HEK293 (cell line): ENCODE measurements around the gene GTF2IRD1.

ENCODE experiments used
- CTCF ChIA-PET: fragments of 350-600 bp; formaldehyde crosslinking; extraction: SDS; loops from one replicate; lab custom pipeline; 2021; ENCODE audit warnings: antibody characterized with exemption; lab: Yijun Ruan, JAX
- POLR2A ChIA-PET: fragments of 300-600 bp; formaldehyde crosslinking; extraction: SDS; loops from one replicate; lab custom pipeline; 2020; ENCODE audit warnings: antibody characterized with exemption, inconsistent platforms; lab: Yijun Ruan, JAX
- H3K27ac ChIP-seq: fragments of 200-500 bp; sonication (Bioruptor generic); 2 replicates; pipeline ENCODE4 v1.5.1; 2014; ENCODE audit warnings: low read depth, low read length, control low read depth, inconsistent platforms; ENCODE audit errors: extremely low read depth
- H3K36me3 ChIP-seq, 2 experiments: fragments of 200-500 bp in 1 of 2; sonication (Bioruptor generic) in 1 of 2; 1 replicate in 1 of 2; 2 replicates in 1 of 2; pipeline ENCODE4 v1.5.1; 2014 to 2017; ENCODE audit warnings: inconsistent platforms in 2 of 2, low read length in 2 of 2; ENCODE audit not compliant: control insufficient read depth in 2 of 2, insufficient read depth in 1 of 2
- H3K4me1 ChIP-seq: fragments of 200-500 bp; sonication (Bioruptor generic); 2 replicates; pipeline ENCODE4 v1.5.1; 2014; ENCODE audit warnings: mild to moderate bottlenecking, low read length, inconsistent platforms; ENCODE audit not compliant: control insufficient read depth, insufficient read depth
- H3K4me3 ChIP-seq: 2 replicates; pipeline ENCODE4 v1.5.1; 2011; ENCODE audit warnings: low read depth, mild to moderate bottlenecking, control low read depth, low read length, moderate library complexity
- H3K9me3 ChIP-seq: fragments of 200-500 bp; sonication (Bioruptor generic); 2 replicates; pipeline ENCODE4 v1.5.1; 2014; ENCODE audit warnings: low read depth, low read length, inconsistent platforms; ENCODE audit not compliant: control insufficient read depth, insufficient read depth
- GLI2 ChIP-seq: fragments of 450-650 bp; formaldehyde crosslinking; IDR thresholded peaks from 2 replicates; pipeline ENCODE4; 2017; ENCODE audit warnings: missing biosample characterization, missing genetic modification characterization, low read depth, borderline replicate concordance
- RBAK ChIP-seq: fragments of 450-650 bp; formaldehyde crosslinking; IDR thresholded peaks from 2 replicates; pipeline ENCODE4 v1.5.1; 2016; ENCODE audit warnings: missing biosample characterization, missing genetic modification characterization
- ZNF146 ChIP-seq: fragments of 450-650 bp; formaldehyde crosslinking; IDR thresholded peaks from 2 replicates; pipeline ENCODE4 v1.5.1; 2016; ENCODE audit warnings: missing biosample characterization, missing genetic modification characterization
- ZNF211 ChIP-seq: fragments of 450-650 bp; formaldehyde crosslinking; IDR thresholded peaks from 2 replicates; pipeline ENCODE4 v1.5.1; 2016; ENCODE audit warnings: low read depth, missing biosample characterization, missing genetic modification characterization
- ZNF239 ChIP-seq: fragments of 450-650 bp; formaldehyde crosslinking; IDR thresholded peaks from 2 replicates; pipeline ENCODE4 v1.5.1; 2016; ENCODE audit warnings: missing biosample characterization, missing genetic modification characterization
- ZNF248 ChIP-seq: fragments of 450-650 bp; formaldehyde crosslinking; IDR thresholded peaks from 2 replicates; pipeline ENCODE4 v1.5.1; 2017; ENCODE audit warnings: missing biosample characterization, missing genetic modification characterization
- ZNF324 ChIP-seq: fragments of 450-650 bp; formaldehyde crosslinking; IDR thresholded peaks from 2 replicates; pipeline ENCODE4 v1.5.1; 2016; ENCODE audit warnings: missing biosample characterization, missing genetic modification characterization
- ZNF341 ChIP-seq: fragments of 450-650 bp; formaldehyde crosslinking; IDR thresholded peaks from 2 replicates; pipeline ENCODE4; 2016; ENCODE audit warnings: low read depth, missing biosample characterization, missing genetic modification characterization
- ZNF560 ChIP-seq: fragments of 450-650 bp; formaldehyde crosslinking; IDR thresholded peaks from 2 replicates; pipeline ENCODE4 v1.5.1; 2017; ENCODE audit warnings: missing biosample characterization, missing genetic modification characterization, borderline replicate concordance
- ZNF621 ChIP-seq: fragments of 450-650 bp; formaldehyde crosslinking; IDR thresholded peaks from 2 replicates; pipeline ENCODE4 v1.5.1; 2017; ENCODE audit warnings: missing biosample characterization, missing genetic modification characterization
- TF ChIP-seq, protein P1 (sequence below): fragments of 450-650 bp; formaldehyde crosslinking; IDR thresholded peaks from 2 replicates; pipeline ENCODE4 v1.5.1; 2016; ENCODE audit warnings: missing biosample characterization, missing genetic modification characterization
- TF ChIP-seq, protein P2 (sequence below): fragments of 450-650 bp; IDR thresholded peaks from 2 replicates; pipeline ENCODE4 v1.5.1; 2018; ENCODE audit warnings: missing biosample characterization, mild to moderate bottlenecking, missing genetic modification characterization
- TF ChIP-seq, protein P3 (sequence below): fragments of 450-650 bp; formaldehyde crosslinking; IDR thresholded peaks from 2 replicates; pipeline ENCODE4 v1.5.1; 2016; ENCODE audit warnings: missing biosample characterization, missing genetic modification characterization
- TF ChIP-seq, protein P4 (sequence below): fragments of 450-650 bp; formaldehyde crosslinking; IDR thresholded peaks from 2 replicates; pipeline ENCODE4 v1.5.1; 2016; ENCODE audit warnings: missing biosample characterization, missing genetic modification characterization, borderline replicate concordance
- TF ChIP-seq, protein P5 (sequence below): fragments of 450-650 bp; formaldehyde crosslinking; IDR thresholded peaks from 2 replicates; pipeline ENCODE4 v1.5.1; 2016; ENCODE audit warnings: missing biosample characterization, missing genetic modification characterization

The GTF2IRD1 gene

DNA sequence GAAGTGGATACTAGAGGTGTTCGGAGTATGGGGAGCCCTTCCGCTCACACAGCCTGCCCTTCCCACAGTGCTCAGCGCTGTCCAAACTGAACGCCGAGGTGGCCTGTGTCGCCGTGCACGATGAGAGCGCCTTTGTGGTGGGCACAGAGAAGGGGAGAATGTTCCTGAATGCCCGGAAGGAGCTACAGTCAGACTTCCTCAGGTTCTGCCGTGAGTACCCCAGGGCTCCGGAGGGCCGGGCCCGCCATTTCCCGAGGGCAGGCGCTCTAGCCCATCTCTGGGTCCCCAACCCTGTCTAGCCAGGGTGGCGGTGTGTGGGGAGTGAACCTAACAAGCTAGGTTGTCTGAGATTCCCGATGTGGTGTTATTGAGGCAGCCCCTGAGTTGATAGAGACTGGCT, 59.1 kb downstream of the GTF2IRD1 start:
- TF ChIP-seq ZNF621 (tag by site-specific recombination): no peak
- no peak for TF ChIP-seq ZNF560 (tag by site-specific recombination)
- TF ChIP-seq, protein P1, sequence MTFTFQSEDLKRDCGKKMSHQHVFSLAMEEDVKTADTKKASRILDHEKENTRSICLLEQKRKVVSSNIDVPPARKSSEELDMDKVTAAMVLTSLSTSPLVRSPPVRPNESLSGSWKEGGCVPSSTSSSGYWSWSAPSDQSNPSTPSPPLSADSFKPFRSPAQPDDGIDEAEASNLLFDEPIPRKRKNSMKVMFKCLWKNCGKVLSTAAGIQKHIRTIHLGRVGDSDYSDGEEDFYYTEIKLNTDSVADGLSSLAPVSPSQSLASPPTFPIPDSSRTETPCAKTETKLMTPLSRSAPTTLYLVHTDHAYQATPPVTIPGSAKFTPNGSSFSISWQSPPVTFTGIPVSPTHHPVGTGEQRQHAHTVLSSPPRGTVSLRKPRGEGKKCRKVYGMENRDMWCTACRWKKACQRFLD (tag by site-specific recombination): no peak
- no peak for TF ChIP-seq ZNF248 (tag by site-specific recombination)
- TF ChIP-seq ZNF239: no peak
- TF ChIP-seq ZNF324 (tag by site-specific recombination): no peak
- no peak for TF ChIP-seq ZNF211 (tag by site-specific recombination)
- TF ChIP-seq, protein P2, sequence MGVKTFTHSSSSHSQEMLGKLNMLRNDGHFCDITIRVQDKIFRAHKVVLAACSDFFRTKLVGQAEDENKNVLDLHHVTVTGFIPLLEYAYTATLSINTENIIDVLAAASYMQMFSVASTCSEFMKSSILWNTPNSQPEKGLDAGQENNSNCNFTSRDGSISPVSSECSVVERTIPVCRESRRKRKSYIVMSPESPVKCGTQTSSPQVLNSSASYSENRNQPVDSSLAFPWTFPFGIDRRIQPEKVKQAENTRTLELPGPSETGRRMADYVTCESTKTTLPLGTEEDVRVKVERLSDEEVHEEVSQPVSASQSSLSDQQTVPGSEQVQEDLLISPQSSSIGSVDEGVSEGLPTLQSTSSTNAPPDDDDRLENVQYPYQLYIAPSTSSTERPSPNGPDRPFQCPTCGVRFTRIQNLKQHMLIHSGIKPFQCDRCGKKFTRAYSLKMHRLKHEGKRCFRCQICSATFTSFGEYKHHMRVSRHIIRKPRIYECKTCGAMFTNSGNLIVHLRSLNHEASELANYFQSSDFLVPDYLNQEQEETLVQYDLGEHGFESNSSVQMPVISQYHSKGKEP (tag by site-specific recombination): no peak
- TF ChIP-seq, protein P3, sequence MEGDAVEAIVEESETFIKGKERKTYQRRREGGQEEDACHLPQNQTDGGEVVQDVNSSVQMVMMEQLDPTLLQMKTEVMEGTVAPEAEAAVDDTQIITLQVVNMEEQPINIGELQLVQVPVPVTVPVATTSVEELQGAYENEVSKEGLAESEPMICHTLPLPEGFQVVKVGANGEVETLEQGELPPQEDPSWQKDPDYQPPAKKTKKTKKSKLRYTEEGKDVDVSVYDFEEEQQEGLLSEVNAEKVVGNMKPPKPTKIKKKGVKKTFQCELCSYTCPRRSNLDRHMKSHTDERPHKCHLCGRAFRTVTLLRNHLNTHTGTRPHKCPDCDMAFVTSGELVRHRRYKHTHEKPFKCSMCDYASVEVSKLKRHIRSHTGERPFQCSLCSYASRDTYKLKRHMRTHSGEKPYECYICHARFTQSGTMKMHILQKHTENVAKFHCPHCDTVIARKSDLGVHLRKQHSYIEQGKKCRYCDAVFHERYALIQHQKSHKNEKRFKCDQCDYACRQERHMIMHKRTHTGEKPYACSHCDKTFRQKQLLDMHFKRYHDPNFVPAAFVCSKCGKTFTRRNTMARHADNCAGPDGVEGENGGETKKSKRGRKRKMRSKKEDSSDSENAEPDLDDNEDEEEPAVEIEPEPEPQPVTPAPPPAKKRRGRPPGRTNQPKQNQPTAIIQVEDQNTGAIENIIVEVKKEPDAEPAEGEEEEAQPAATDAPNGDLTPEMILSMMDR (tag by site-specific recombination): no peak
- no peak for TF ChIP-seq RBAK
- TF ChIP-seq ZNF146: no peak
- no peak for TF ChIP-seq ZNF341
- TF ChIP-seq GLI2 (tag by site-specific recombination): no peak
- TF ChIP-seq, protein P4, sequence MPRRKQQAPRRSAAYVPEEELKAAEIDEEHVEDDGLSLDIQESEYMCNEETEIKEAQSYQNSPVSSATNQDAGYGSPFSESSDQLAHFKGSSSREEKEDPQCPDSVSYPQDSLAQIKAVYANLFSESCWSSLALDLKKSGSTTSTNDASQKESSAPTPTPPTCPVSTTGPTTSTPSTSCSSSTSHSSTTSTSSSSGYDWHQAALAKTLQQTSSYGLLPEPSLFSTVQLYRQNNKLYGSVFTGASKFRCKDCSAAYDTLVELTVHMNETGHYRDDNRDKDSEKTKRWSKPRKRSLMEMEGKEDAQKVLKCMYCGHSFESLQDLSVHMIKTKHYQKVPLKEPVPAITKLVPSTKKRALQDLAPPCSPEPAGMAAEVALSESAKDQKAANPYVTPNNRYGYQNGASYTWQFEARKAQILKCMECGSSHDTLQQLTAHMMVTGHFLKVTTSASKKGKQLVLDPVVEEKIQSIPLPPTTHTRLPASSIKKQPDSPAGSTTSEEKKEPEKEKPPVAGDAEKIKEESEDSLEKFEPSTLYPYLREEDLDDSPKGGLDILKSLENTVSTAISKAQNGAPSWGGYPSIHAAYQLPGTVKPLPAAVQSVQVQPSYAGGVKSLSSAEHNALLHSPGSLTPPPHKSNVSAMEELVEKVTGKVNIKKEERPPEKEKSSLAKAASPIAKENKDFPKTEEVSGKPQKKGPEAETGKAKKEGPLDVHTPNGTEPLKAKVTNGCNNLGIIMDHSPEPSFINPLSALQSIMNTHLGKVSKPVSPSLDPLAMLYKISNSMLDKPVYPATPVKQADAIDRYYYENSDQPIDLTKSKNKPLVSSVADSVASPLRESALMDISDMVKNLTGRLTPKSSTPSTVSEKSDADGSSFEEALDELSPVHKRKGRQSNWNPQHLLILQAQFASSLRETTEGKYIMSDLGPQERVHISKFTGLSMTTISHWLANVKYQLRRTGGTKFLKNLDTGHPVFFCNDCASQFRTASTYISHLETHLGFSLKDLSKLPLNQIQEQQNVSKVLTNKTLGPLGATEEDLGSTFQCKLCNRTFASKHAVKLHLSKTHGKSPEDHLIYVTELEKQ (tag by site-specific recombination): no peak
- TF ChIP-seq, protein P5, sequence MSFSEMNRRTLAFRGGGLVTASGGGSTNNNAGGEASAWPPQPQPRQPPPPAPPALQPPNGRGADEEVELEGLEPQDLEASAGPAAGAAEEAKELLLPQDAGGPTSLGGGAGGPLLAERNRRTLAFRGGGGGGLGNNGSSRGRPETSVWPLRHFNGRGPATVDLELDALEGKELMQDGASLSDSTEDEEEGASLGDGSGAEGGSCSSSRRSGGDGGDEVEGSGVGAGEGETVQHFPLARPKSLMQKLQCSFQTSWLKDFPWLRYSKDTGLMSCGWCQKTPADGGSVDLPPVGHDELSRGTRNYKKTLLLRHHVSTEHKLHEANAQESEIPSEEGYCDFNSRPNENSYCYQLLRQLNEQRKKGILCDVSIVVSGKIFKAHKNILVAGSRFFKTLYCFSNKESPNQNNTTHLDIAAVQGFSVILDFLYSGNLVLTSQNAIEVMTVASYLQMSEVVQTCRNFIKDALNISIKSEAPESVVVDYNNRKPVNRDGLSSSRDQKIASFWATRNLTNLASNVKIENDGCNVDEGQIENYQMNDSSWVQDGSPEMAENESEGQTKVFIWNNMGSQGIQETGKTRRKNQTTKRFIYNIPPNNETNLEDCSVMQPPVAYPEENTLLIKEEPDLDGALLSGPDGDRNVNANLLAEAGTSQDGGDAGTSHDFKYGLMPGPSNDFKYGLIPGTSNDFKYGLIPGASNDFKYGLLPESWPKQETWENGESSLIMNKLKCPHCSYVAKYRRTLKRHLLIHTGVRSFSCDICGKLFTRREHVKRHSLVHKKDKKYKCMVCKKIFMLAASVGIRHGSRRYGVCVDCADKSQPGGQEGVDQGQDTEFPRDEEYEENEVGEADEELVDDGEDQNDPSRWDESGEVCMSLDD (tag by site-specific recombination): no peak
- Histone ChIP-seq H3K4me1 (no peaks in the 10 kb centered on the region), H3K4me3 (no peak overlapping the region), H3K9me3 (no peaks in the 10 kb centered on the region), H3K27ac (no peak overlapping the region), H3K36me3 (peaks cover 13 to 45% of the 10 kb centered on the region in 2 experiments; a peak in 2 of 3 replicates)
- ChIA-PET CTCF (interaction anchor here (0.6 kb wide), 1 partner anchor 21 kb away, joined by 4 read pairs; no protein-coding TSS in a partner anchor), POLR2A (no interaction called here)
